Uterus (tissue), 4 donors: Measurements from ENCODE around the gene C12orf75. TPM values are rescaled to one million over a fixed set of nuclear protein-coding genes. Genes with fewer than 3 reads are reported as not detected.
"Not testable (repeated sequence)": the region's sequence is repeated elsewhere in the genome, so short reads cannot be mapped to it uniquely, and the experiment has no call there.

Experiments
- DNase-seq, 2 donors: peaks; one replicate each; pipeline ENCODE4 v3.0.0-alpha.2; 2019 to 2020
- H3K27ac ChIP-seq, 2 donors: fragments of 200-600 bp; sonication (generic); 1 replicate in 1 of 2; 2 replicates in 1 of 2; pipeline ENCODE4 v1.5.1; 2016 to 2018
- H3K27me3 ChIP-seq, 2 donors: fragments of 200-600 bp; sonication (generic); one replicate each; pipeline ENCODE4 v1.5.1; 2018 to 2019; ENCODE audit warnings: control low read depth in 1 of 2
- H3K36me3 ChIP-seq, 2 donors: fragments of 200-600 bp; sonication (generic); one replicate each; pipeline ENCODE4 v1.5.1; 2019; ENCODE audit warnings: control low read depth in 1 of 2
- H3K4me1 ChIP-seq, 2 donors: fragments of 200-600 bp; sonication (generic); one replicate each; pipeline ENCODE4 v1.5.1; 2018 to 2019; ENCODE audit warnings: control low read depth in 1 of 2
- H3K4me3 ChIP-seq, 2 donors: fragments of 200-600 bp; sonication (generic); 1 replicate in 1 of 2; 2 replicates in 1 of 2; pipeline ENCODE4 v1.5.1; 2018 to 2019; ENCODE audit warnings: mild to moderate bottlenecking in 1 of 2
- H3K9me3 ChIP-seq, 2 donors: fragments of 200-600 bp; sonication (generic); one replicate each; pipeline ENCODE4 v1.5.1; 2019; ENCODE audit warnings: control low read depth in 1 of 2
- CTCF ChIP-seq, 4 experiments: fragments of 200-600 bp in 2 of 4; fragments of 450-650 bp in 2 of 4; sonication (generic) in 2 of 4; IDR thresholded peaks; one replicate each; pipeline ENCODE4 v1.5.1; 2016 to 2019; ENCODE audit warnings: antibody characterized with exemption in 4 of 4, mild to moderate bottlenecking in 2 of 4, moderate library complexity in 1 of 4
- POLR2A ChIP-seq, 2 donors: fragments of 450-650 bp; IDR thresholded peaks; one replicate each; pipeline ENCODE4 v1.6.1; 2016; ENCODE audit warnings: antibody characterized with exemption in 2 of 2, mild to moderate bottlenecking in 1 of 2, moderate library complexity in 1 of 2
- intact Hi-C: fragments of 100-400 bp; cut with DNase I; formaldehyde crosslinking; loops from one replicate; pipeline ENCODE4 v1.15.1; 2023; ENCODE audit warnings: low total_unique reads
- total RNA-seq, 4 donors: library from RNA; depleted of rRNA in 3 of 4; stranded (reverse); fragments of >200 nt in 3 of 4; gene quantifications; one replicate each; pipeline versions ENCODE4 v1.1.0 to v1.2.4, GENCODE V29; 2014 to 2023
- donor health status: DM: yes; HTN: yes; CAD: no.

The C12orf75 gene
- total RNA-seq, 4 donors from 2014 or later, result 19.6 to 57.1 (median 30.1) TPM

GRCh38 chr12:105399428-105400081 lies 69.1 kb downstream of the C12orf75 start:
- TF ChIP-seq CTCF (IDR thresholded peaks at IDR 0.05), result no peak
- H3K9me3 ChIP-seq, result no peaks in the 10 kb centered on the region
- no peaks in the 10 kb centered on the region for H3K27me3 ChIP-seq
- no peaks in the 10 kb centered on the region for H3K4me1 ChIP-seq
- H3K27ac ChIP-seq, result no peak overlapping the region
- no peaks in the 10 kb centered on the region for H3K36me3 ChIP-seq
- intact Hi-C loops, result no loop called here
- no peak for DNase-seq
- H3K4me3 ChIP-seq, result no peak overlapping the region

- Histone ChIP-seq H3K4me1 (no peaks in the 10 kb centered on the region), H3K9me3 (no peaks in the 10 kb centered on the region), H3K27me3 (no peaks in the 10 kb centered on the region), H3K27ac (no peak overlapping the region), H3K4me3 (no peak overlapping the region), H3K36me3 (no peaks in the 10 kb centered on the region)
- no peak for DNase-seq
- intact Hi-C loops, result no loop called here
- no peak for TF ChIP-seq CTCF (IDR thresholded peaks at IDR 0.05)
- no peak for TF ChIP-seq POLR2A (IDR thresholded peaks at IDR 0.05)
Measured at GRCh38 chr12:105400227-105400626, 69.7 kb downstream of the C12orf75 start.

- no peak overlapping the region for H3K4me3 ChIP-seq
- H3K27ac ChIP-seq, result no peak overlapping the region
- H3K4me1 ChIP-seq, result no peaks in the 10 kb centered on the region
- no peak for TF ChIP-seq POLR2A (IDR thresholded peaks at IDR 0.05)
- no peak for DNase-seq
- intact Hi-C loops, result no loop called here
- H3K9me3 ChIP-seq, result no peaks in the 10 kb centered on the region
- no peaks in the 10 kb centered on the region for H3K36me3 ChIP-seq
- no peaks in the 10 kb centered on the region for H3K27me3 ChIP-seq
Measured at GRCh38 chr12:105401198-105401597, 70.7 kb downstream of the C12orf75 start.

GRCh38 chr12:105402366-105402765 lies 71.9 kb downstream of the C12orf75 start:
- intact Hi-C loops, result no loop called here
- H3K4me1 ChIP-seq, result no peaks in the 10 kb centered on the region
- no peak overlapping the region for H3K27ac ChIP-seq
- no peaks in the 10 kb centered on the region for H3K27me3 ChIP-seq
- H3K36me3 ChIP-seq, result no peaks in the 10 kb centered on the region
- H3K4me3 ChIP-seq, result no peak overlapping the region
- no peak for TF ChIP-seq CTCF (IDR thresholded peaks at IDR 0.05)
- TF ChIP-seq POLR2A (IDR thresholded peaks at IDR 0.05), result no peak
- DNase-seq, result no peak
- H3K9me3 ChIP-seq, result no peaks in the 10 kb centered on the region

GRCh38 chr12:105403095-105403494 lies 72.6 kb downstream of the C12orf75 start:
- H3K27me3 ChIP-seq, result no peaks in the 10 kb centered on the region
- no peaks in the 10 kb centered on the region for H3K36me3 ChIP-seq
- no peaks in the 10 kb centered on the region for H3K9me3 ChIP-seq
- TF ChIP-seq CTCF (IDR thresholded peaks at IDR 0.05) (no peak), POLR2A (IDR thresholded peaks at IDR 0.05) (no peak)
- no peak overlapping the region for H3K27ac ChIP-seq
- H3K4me1 ChIP-seq, result no peaks in the 10 kb centered on the region
- intact Hi-C loops, result no loop called here
- no peak overlapping the region for H3K4me3 ChIP-seq
- DNase-seq, result no peak

GRCh38 chr12:105404134-105404533 lies 73.6 kb downstream of the C12orf75 start:
- intact Hi-C loops, H3K4me1 ChIP-seq, H3K27ac ChIP-seq, H3K36me3 ChIP-seq, DNase-seq, H3K4me3 ChIP-seq, H3K27me3 ChIP-seq, H3K9me3 ChIP-seq: not testable (repeated sequence)
